WERI-Rb-1 (cell line): Measurements from ENCODE around the gene ENO3.

Experiments
- DNase-seq: peaks from one replicate; pipeline ENCODE4 v3.0.0-alpha.2; 2020
- H3K27ac ChIP-seq: fragments of 250-450 bp; sonication (Bioruptor Pico); 2 replicates; pipeline ENCODE4 v1.5.1; 2020; ENCODE audit warnings: mild to moderate bottlenecking, moderate library complexity
- H3K27me3 ChIP-seq: fragments of 250-450 bp; sonication (Bioruptor Pico); 2 replicates; pipeline ENCODE4 v1.5.1; 2021; ENCODE audit warnings: mild to moderate bottlenecking, low read depth, moderate library complexity; ENCODE audit not compliant: insufficient read depth, severe bottlenecking
- H3K36me3 ChIP-seq: fragments of 250-450 bp; sonication (Bioruptor Pico); 2 replicates; pipeline ENCODE4 v1.5.1; 2020; ENCODE audit warnings: mild to moderate bottlenecking, moderate library complexity
- H3K4me3 ChIP-seq: 2 replicates; pipeline ENCODE4 v1.5.1; 2011; ENCODE audit warnings: low read depth, mild to moderate bottlenecking, control low read depth, low read length
- H3K9me3 ChIP-seq: fragments of 250-450 bp; sonication (Bioruptor Pico); 2 replicates; pipeline ENCODE4 v1.5.1; 2021; ENCODE audit warnings: mild to moderate bottlenecking, moderate library complexity; ENCODE audit not compliant: severe bottlenecking
- TF ChIP-seq, protein P1 (sequence below): IDR thresholded peaks from 2 replicates; pipeline ENCODE4 v1.5.1; 2011; ENCODE audit warnings: low read depth, mild to moderate bottlenecking, control low read depth, inconsistent platforms, low read length

Gene ENO3

DNA sequence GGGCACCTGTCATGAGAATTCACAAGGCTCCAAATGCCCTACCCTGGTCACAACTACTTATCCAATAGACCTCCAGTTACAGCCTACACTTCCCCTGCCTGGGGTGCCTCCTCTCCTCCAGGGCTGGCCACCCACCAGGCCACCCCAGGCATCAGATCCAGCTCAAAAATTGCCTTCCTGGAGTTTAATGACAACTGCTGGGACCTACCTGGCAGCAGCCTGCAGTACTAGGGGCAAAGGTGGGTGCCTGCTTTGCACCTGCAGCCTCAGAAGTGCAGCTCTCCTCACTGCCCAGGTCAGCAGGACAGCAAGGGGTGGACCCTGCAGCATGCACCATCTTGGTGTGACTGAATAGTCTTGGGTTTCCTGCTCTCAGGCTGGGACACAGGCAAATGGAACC is 15.3 kb upstream of the ENO3 start:
- no peaks in the 10 kb centered on the region for H3K9me3 ChIP-seq
- TF ChIP-seq, protein P1, sequence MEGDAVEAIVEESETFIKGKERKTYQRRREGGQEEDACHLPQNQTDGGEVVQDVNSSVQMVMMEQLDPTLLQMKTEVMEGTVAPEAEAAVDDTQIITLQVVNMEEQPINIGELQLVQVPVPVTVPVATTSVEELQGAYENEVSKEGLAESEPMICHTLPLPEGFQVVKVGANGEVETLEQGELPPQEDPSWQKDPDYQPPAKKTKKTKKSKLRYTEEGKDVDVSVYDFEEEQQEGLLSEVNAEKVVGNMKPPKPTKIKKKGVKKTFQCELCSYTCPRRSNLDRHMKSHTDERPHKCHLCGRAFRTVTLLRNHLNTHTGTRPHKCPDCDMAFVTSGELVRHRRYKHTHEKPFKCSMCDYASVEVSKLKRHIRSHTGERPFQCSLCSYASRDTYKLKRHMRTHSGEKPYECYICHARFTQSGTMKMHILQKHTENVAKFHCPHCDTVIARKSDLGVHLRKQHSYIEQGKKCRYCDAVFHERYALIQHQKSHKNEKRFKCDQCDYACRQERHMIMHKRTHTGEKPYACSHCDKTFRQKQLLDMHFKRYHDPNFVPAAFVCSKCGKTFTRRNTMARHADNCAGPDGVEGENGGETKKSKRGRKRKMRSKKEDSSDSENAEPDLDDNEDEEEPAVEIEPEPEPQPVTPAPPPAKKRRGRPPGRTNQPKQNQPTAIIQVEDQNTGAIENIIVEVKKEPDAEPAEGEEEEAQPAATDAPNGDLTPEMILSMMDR: no peak

DNA sequence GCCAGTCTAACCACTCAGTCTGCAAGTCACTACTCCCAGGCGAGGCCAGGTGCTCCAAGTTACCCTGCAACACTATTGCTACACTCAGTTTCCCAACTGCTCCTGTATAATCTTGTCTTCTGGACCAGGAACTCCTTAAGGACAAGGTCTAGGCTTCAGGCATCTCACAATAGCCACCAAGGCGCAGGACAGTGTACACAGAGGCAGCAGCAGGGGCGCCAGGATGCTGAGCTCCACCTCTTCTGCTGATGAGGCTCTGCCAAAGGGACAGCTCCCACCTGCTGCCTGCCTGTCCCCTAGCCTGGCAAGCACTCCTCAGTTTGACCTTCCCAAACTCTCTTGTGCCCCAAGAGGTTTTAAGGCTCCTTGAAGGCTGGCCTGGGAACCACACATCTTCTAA is 14.5 kb upstream of the ENO3 start:
- TF ChIP-seq, protein P1: no peak
- Histone ChIP-seq H3K36me3 (peaks cover 17% of the 10 kb centered on the region), H3K27me3 (no peaks in the 10 kb centered on the region), H3K4me3 (no peak overlapping the region), H3K9me3 (no peaks in the 10 kb centered on the region), H3K27ac (no peak overlapping the region)
- DNase-seq: no peak

More for the DNA sequence above, 15.3 kb upstream of the ENO3 start:
- no peak for DNase-seq
- Histone ChIP-seq H3K4me3 (no peak overlapping the region), H3K27ac (no peak overlapping the region), H3K27me3 (no peaks in the 10 kb centered on the region), H3K36me3 (peaks cover 16% of the 10 kb centered on the region)

DNA sequence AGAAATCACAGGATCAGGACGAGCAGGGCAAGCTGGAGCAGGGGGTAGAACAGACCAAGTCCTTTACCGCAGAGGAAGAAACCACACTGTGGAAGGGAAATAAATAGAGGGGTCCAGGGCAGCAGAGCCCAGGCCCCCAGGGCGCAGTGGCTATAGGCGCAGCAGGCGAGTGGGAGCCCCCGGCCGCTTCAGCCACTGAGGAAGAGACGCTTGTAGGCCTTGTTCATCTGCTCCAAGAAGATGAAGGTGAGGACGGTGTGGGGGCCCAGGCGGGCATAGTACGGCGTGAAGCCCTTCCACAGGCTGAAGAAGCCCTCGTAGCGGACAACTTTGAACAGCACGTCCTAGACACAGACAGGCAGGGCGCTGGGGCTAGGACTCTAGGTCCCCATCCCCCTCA is 13.4 kb upstream of the ENO3 start:
- DNase-seq: no peak
- Histone ChIP-seq H3K36me3 (peaks cover 28% of the 10 kb centered on the region), H3K4me3 (no peak overlapping the region), H3K9me3 (no peaks in the 10 kb centered on the region), H3K27ac (no peak overlapping the region), H3K27me3 (no peaks in the 10 kb centered on the region)
- TF ChIP-seq, protein P1: no peak

DNA sequence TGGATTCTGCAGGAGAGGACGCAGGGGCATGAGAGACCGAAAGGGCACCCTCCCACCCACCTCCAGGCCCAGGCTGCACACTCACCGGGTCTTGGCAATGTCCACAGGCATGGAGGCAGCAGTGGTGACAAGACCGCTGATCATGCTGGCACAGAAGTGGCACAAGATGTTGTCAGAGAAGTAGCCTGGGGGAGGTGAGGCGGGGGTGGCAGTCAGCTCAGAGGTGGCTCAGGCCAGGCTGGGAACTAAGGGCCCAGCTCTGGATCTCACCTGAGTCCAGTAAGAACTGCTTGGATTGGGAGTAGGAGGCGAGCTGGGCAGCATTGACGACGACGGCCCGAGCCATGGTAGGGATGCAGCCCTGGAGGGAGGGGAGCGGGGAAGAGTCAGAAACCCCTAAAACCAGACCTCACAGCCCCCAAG is 12.8 kb upstream of the ENO3 start:
- Histone ChIP-seq H3K4me3 (no peak overlapping the region), H3K36me3 (peaks cover 33% of the 10 kb centered on the region)

DNA sequence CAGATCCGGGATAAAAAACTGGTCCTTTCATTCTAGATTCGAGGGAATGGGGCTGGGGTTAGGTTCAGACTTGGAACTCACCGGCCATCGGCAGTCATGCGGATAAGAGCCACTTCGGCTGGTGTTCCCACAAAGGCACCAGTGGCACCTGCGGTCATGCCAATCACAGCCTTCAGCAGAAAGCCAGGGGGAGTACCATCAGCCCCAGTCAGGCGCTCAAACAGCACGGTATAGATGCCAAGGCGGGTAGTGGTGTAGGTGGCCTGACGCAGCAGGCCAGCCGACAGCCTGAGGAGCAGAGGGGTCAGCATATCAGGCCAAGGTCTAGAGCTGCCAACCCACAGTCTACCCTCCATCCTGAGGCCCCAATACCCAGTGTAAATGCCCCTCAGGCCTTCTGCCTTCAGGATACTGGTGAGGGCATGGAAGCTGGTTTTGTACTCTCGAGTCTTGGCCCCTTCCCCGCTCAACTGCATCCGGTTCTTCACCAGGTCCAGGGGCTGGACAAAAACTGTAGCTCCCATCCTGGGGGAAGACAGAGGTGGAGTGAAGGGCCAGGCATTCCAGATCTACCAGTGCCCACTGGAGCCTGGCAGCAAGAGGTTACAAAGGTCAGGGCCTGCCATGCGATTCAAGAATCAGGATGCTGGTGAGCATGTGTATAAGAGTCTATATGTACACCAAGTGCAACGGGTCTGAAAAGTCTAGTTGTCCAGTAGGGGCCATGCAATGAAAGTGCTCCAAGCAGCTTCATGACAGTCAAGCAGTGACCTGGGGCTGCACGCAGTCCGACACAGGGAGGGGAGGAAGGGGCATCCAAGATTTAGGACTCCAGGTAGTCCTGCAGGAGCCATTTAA is 12.0 kb upstream of the ENO3 start:
- DNase-seq: no peak
- Histone ChIP-seq H3K27me3 (no peaks in the 10 kb centered on the region), H3K36me3 (peaks cover 42% of the 10 kb centered on the region), H3K4me3 (peak overlapping the region; percentile 95), H3K9me3 (no peaks in the 10 kb centered on the region), H3K27ac (peak overlapping the region; percentile 97)
- TF ChIP-seq, protein P1: no peak

More for the DNA sequence above, 12.8 kb upstream of the ENO3 start:
- H3K9me3 ChIP-seq: no peaks in the 10 kb centered on the region
- DNase-seq: no peak
- TF ChIP-seq, protein P1: no peak
- no peak overlapping the region for H3K27ac ChIP-seq
- H3K27me3 ChIP-seq: no peaks in the 10 kb centered on the region

DNA sequence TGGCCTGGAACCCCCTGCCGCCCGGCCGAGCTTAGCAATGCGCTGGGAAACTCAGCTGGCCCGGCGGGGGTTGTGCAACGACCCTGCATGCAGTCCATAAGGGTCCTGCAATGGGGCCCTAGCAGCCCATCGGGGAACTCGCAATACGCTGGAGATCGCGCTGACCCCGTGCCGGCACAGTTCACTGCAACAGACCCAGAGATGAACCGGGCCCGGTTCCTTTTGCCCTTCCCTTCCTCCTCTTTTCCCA is 11.4 kb upstream of the ENO3 start:
- peaks cover 47% of the 10 kb centered on the region for H3K36me3 ChIP-seq
- H3K4me3 ChIP-seq: peak overlapping the region; percentile 95
- peak overlapping the region; percentile 97 for H3K27ac ChIP-seq
- DNase-seq: no peak
- H3K27me3 ChIP-seq: no peaks in the 10 kb centered on the region
- H3K9me3 ChIP-seq: no peaks in the 10 kb centered on the region
- TF ChIP-seq, protein P1: no peak
